GM19193 (cell line): ENCODE measurements around the gene ALG6.

Source experiments
- POLR2A ChIP-seq: IDR thresholded peaks from 4 replicates; pipeline ENCODE4 v1.6.1; 2011; ENCODE audit not compliant: insufficient read depth, insufficient read length; ENCODE audit errors: extremely low read depth

ALG6 gene

GRCh38 chr1:63442141-63442475, 74.7 kb downstream of the ALG6 start:
- TF ChIP-seq POLR2A: no peak

- no peak for TF ChIP-seq POLR2A
Observed at GRCh38 chr1:63448731-63449246, 81.4 kb downstream of the ALG6 start.

- TF ChIP-seq POLR2A: no peak
Observed at GRCh38 chr1:63450416-63450815, 83.0 kb downstream of the ALG6 start.

- no peak for TF ChIP-seq POLR2A
Observed at GRCh38 chr1:63453232-63453631, 85.8 kb downstream of the ALG6 start.

- no peak for TF ChIP-seq POLR2A
Observed at GRCh38 chr1:63454269-63454668, 86.8 kb downstream of the ALG6 start.

- TF ChIP-seq POLR2A: no peak
Observed at GRCh38 chr1:63458750-63459149, 91.3 kb downstream of the ALG6 start.

GRCh38 chr1:63461661-63462230, 94.3 kb downstream of the ALG6 start:
- no peak for TF ChIP-seq POLR2A

- no peak for TF ChIP-seq POLR2A
Observed at GRCh38 chr1:63463248-63463647, 95.8 kb downstream of the ALG6 start.

GRCh38 chr1:63466181-63466580, 98.8 kb downstream of the ALG6 start:
- no peak for TF ChIP-seq POLR2A

- TF ChIP-seq POLR2A: no peak
Observed at GRCh38 chr1:63466759-63467158, 99.3 kb downstream of the ALG6 start.

- no peak for TF ChIP-seq POLR2A
Observed at GRCh38 chr1:63475761-63476160, 108.3 kb downstream of the ALG6 start.

GRCh38 chr1:63480057-63480456, 112.6 kb downstream of the ALG6 start:
- TF ChIP-seq POLR2A: no peak

- TF ChIP-seq POLR2A: no peak
Observed at GRCh38 chr1:63486629-63487028, 119.2 kb downstream of the ALG6 start.

- TF ChIP-seq POLR2A: no peak
Observed at GRCh38 chr1:63487336-63488065, 120.1 kb downstream of the ALG6 start.
